ENCODE measurements around the gene FYB2. TPM values are rescaled to one million over a fixed set of nuclear protein-coding genes. Genes with fewer than 3 reads are reported as not detected.

The FYB2 gene
- polyA plus RNA-seq, 1 donor from 2014 or later: 0.69 TPM

DNA sequence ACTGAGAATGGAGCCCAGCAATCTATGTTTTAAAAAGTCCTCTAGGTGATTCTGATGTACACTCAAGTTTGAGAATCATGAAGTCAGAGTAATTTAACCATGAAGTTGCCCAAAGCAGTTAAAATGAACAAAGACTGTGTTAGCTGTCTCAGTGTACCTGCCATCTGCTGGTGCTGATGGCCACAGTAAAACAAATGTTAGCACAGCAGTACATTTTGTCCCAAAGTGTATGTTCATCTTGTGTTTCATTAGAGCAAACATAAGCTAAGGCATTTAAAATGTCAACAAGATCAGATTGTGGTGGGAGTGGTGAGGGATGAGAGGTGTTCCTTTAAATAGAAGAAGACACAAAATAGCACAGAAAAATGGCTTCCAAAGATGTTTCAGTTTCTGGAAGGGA is 31.1 kb downstream of the FYB2 start:
- H3F3A ChIP-seq (ENCODE audit: insufficient read depth, low read length, poor library complexity, severe bottlenecking): no peaks in the 10 kb centered on the region
- H2AFZ ChIP-seq (ENCODE audit: low read depth, low read length): no peak overlapping the region
- H3K9me2 ChIP-seq (ENCODE audit: insufficient read depth, low read length): no peaks in the 10 kb centered on the region
- no peaks in the 10 kb centered on the region for H4K20me1 ChIP-seq (ENCODE audit: insufficient read depth)
- H3K36me3 ChIP-seq (ENCODE audit: insufficient read depth, low read length): no peaks in the 10 kb centered on the region
- no peak overlapping the region for H3K4me3 ChIP-seq (ENCODE audit: low read length)
- H3K79me2 ChIP-seq (replicated peaks; ENCODE audit: insufficient read depth, low read length): no peaks in the 10 kb centered on the region
- no peak overlapping the region for H3K27ac ChIP-seq (ENCODE audit: low read length)
- no peak overlapping the region for H3K4me2 ChIP-seq (ENCODE audit: low read length)
- no peak overlapping the region for H3K9ac ChIP-seq (ENCODE audit: low read length)
- no peak for TF ChIP-seq SMC3 (conservative IDR thresholded peaks at IDR 0.05; ENCODE audit: poor library complexity)
- TF ChIP-seq POLR2AphosphoS5 (IDR thresholded peaks at IDR 0.05): no peak
- no peak for TF ChIP-seq RAD21 (conservative IDR thresholded peaks at IDR 0.05)
- TF ChIP-seq TAF1 (IDR thresholded peaks at IDR 0.05; ENCODE audit: low read depth): no peak
- no peak for TF ChIP-seq MXI1 (conservative IDR thresholded peaks at IDR 0.05; ENCODE audit: poor library complexity, severe bottlenecking)
- no peak for TF ChIP-seq EP300 (conservative IDR thresholded peaks at IDR 0.05; ENCODE audit: poor library complexity, severe bottlenecking)
- no peak for TF ChIP-seq REST (IDR thresholded peaks at IDR 0.05; ENCODE audit: borderline replicate concordance)
- no peak for TF ChIP-seq EZH2 (IDR thresholded peaks at IDR 0.05; ENCODE audit: borderline replicate concordance, insufficient read depth, low read length, poor library complexity, severe bottlenecking)
- TF ChIP-seq, protein P1, sequence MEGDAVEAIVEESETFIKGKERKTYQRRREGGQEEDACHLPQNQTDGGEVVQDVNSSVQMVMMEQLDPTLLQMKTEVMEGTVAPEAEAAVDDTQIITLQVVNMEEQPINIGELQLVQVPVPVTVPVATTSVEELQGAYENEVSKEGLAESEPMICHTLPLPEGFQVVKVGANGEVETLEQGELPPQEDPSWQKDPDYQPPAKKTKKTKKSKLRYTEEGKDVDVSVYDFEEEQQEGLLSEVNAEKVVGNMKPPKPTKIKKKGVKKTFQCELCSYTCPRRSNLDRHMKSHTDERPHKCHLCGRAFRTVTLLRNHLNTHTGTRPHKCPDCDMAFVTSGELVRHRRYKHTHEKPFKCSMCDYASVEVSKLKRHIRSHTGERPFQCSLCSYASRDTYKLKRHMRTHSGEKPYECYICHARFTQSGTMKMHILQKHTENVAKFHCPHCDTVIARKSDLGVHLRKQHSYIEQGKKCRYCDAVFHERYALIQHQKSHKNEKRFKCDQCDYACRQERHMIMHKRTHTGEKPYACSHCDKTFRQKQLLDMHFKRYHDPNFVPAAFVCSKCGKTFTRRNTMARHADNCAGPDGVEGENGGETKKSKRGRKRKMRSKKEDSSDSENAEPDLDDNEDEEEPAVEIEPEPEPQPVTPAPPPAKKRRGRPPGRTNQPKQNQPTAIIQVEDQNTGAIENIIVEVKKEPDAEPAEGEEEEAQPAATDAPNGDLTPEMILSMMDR (IDR thresholded peaks at IDR 0.05; ENCODE audit: poor library complexity, severe bottlenecking): no peak
- no peaks in the 10 kb centered on the region for H3K27me3 ChIP-seq (ENCODE audit: insufficient read depth, low read depth, low read length)
- H3K9me3 ChIP-seq (ENCODE audit: low read length): no peaks in the 10 kb centered on the region

DNA sequence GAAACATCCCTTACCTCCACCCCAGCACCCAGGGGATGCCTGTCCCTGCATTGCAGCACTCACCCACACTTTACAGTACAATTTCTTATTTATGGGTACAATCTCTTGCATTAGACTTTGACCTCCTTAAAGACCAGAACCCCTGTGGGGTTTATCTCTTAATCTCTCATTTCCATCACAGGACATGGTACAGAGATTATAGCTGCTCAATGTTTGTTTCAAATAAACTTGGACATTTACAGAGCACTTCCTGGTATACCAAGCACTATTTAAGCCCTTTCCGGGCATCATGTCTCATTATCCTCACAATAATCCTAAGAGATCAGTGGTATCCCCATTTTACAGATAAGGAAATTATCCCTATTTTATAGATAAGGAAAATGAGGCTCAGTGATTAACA is 31.9 kb downstream of the FYB2 start:
- no peaks in the 10 kb centered on the region for H3K27me3 ChIP-seq (ENCODE audit: insufficient read depth, low read depth, low read length)
- H3K9me2 ChIP-seq (ENCODE audit: insufficient read depth, low read length): no peaks in the 10 kb centered on the region
- H2AFZ ChIP-seq (ENCODE audit: low read depth, low read length): no peak overlapping the region
- H3K27ac ChIP-seq (ENCODE audit: low read length): no peak overlapping the region
- no peaks in the 10 kb centered on the region for H3F3A ChIP-seq (ENCODE audit: insufficient read depth, low read length, poor library complexity, severe bottlenecking)
- H3K9ac ChIP-seq (ENCODE audit: low read length): no peak overlapping the region
- no peak overlapping the region for H3K4me2 ChIP-seq (ENCODE audit: low read length)
- no peak overlapping the region for H3K4me3 ChIP-seq (ENCODE audit: low read length)
- TF ChIP-seq, protein P1 (IDR thresholded peaks at IDR 0.05; ENCODE audit: poor library complexity, severe bottlenecking): no peak
- TF ChIP-seq EP300 (conservative IDR thresholded peaks at IDR 0.05; ENCODE audit: poor library complexity, severe bottlenecking) (no peak), SMC3 (conservative IDR thresholded peaks at IDR 0.05; ENCODE audit: poor library complexity) (no peak), POLR2AphosphoS5 (IDR thresholded peaks at IDR 0.05) (no peak), MXI1 (conservative IDR thresholded peaks at IDR 0.05; ENCODE audit: poor library complexity, severe bottlenecking) (no peak), TAF1 (IDR thresholded peaks at IDR 0.05; ENCODE audit: low read depth) (no peak), REST (IDR thresholded peaks at IDR 0.05; ENCODE audit: borderline replicate concordance) (no peak), RAD21 (conservative IDR thresholded peaks at IDR 0.05) (no peak), EZH2 (IDR thresholded peaks at IDR 0.05; ENCODE audit: borderline replicate concordance, insufficient read depth, low read length, poor library complexity, severe bottlenecking) (no peak)
- H4K20me1 ChIP-seq (ENCODE audit: insufficient read depth): no peaks in the 10 kb centered on the region
- no peaks in the 10 kb centered on the region for H3K79me2 ChIP-seq (replicated peaks; ENCODE audit: insufficient read depth, low read length)
- H3K36me3 ChIP-seq (ENCODE audit: insufficient read depth, low read length): no peaks in the 10 kb centered on the region
- no peaks in the 10 kb centered on the region for H3K9me3 ChIP-seq (ENCODE audit: low read length)

All from neural cell (in vitro differentiated cells).